LNCAP (cell line): ENCODE data around the gene FOXA3.

ENCODE experiments used
- CTCF ChIP-seq: fragments of 450-650 bp; IDR thresholded peaks from 2 replicates; pipeline ENCODE4 v1.5.1; 2017; ENCODE audit warnings: mild to moderate bottlenecking

Gene FOXA3

GRCh38 chr19:45863840-45864628 lies at the start of gene FOXA3:
TSS of gene FOXA3 (plus strand) at chr19:45864326. CDS start at chr19:45864457, 131 bp downstream.
- peak; percentile 12; the same call in 1 of the 2 replicates for TF ChIP-seq CTCF

GRCh38 chr19:45814851-45815480 lies 49.2 kb upstream of the FOXA3 start, which contains the start of gene RSPH6A:
TSS of gene RSPH6A (minus strand) at chr19:45815308. CDS start at chr19:45815176, 132 bp downstream.
- TF ChIP-seq CTCF, result no peak

GRCh38 chr19:45815481-45816216 lies 48.5 kb upstream of the FOXA3 start:
- TF ChIP-seq CTCF, result no peak

- no peak for TF ChIP-seq CTCF
These were observed 47.7 kb upstream of the FOXA3 start for GRCh38 chr19:45816236-45817009.

- TF ChIP-seq CTCF, result peak; percentile 75
These were observed 47.0 kb upstream of the FOXA3 start for GRCh38 chr19:45817010-45817724.

GRCh38 chr19:45817725-45818301 lies 46.3 kb upstream of the FOXA3 start:
- no peak for TF ChIP-seq CTCF
